ENCODE data around the gene HIGD1C. TPM values are rescaled to one million over a fixed set of nuclear protein-coding genes. Genes with fewer than 3 reads are reported as not detected.

HIGD1C gene
- total and polyA plus RNA-seq, 3 experiments from 2014 or later, result not detected

DNA sequence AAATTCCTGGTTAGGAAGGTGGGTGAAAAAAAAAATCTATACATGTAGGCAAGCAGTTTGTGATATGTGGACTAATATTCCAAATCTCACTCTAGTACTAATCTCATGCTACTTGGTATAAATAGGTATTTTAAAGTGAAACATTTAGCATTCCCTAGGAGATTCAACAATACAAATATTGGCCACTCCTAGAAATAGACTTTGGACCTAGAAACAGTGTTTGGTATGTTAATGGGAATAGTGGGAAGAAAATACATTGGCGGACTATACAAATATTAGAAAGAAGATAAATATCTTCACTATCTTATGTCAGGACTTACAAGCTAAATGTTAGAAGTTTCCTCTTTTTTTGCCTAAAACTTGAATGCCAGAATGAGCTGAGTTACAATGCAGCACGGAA lies 28.2 kb downstream of the HIGD1C start:
- Histone ChIP-seq H3K27me3 (ENCODE audit: insufficient read depth, low read length, poor library complexity, severe bottlenecking) (no peaks in the 10 kb centered on the region), H3K27ac (ENCODE audit: low read depth, low read length) (no peak overlapping the region), H3K4me1 (ENCODE audit: insufficient read depth, low read length) (no peaks in the 10 kb centered on the region), H3K36me3 (ENCODE audit: insufficient read depth, low read length) (no peaks in the 10 kb centered on the region), H3K4me3 (ENCODE audit: low read length) (no peak overlapping the region), H3K9me3 (ENCODE audit: low read length) (no peaks in the 10 kb centered on the region)
- ChIA-PET CTCF (no interaction called here), POLR2A (no interaction called here)
- Mint-ChIP-seq H3K4me1 (peaks cover 2 to 11% (median 3%) of the 10 kb centered on the region in 3 donors), H3K27me3 (no peaks in the 10 kb centered on the region), H3K9me3 (no peaks in the 10 kb centered on the region), H3K36me3 (peaks cover 0 to 28% (median 9%) of the 10 kb centered on the region in 3 donors), H3K27ac (no peak overlapping the region), H3K4me3 (no peak overlapping the region)
- no peak for DNase-seq

DNA sequence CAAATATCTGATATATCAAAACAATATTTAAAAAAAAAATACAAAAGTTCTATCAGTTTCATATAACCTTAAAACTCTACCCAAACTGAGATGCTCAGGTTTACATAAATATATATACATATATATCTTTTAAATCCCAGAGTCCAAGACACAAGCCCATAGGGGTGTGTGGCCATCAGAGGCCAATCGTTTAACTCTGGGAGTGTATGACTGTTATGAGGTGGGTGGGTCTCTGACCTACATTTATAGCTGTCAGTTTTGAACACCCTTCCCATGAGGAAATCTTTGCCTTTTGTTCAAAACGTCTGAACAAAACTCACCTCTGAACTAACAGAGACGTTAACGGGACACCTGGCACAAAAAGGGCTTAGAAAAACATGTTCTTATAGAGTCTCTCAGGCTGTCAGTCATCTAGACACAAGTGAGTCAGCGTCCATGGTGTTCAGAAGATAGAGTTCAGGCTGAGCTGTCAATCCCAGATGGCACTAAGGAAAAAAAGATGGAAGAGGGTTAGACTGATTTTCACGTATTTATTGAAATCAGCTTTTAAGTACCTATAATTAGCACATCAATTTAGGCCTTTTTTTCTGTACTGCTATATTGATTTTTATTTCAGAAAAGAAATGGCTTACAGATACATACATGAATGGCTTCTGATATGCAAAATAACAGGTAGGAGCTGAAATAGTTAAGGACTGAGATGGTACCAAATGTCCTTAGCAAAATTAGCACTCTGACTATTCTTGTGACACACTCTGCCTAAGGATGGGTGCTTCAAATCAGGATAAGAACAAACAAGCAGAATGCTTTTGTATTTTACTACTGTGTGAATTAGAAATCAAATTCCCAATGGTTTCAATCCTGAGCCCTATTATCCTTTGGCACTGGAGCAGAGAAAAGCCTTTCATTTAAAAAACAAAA lies 29.2 kb downstream of the HIGD1C start:
- H3K9me3 Mint-ChIP-seq, result no peaks in the 10 kb centered on the region
- H3K27ac Mint-ChIP-seq, result no peak overlapping the region
- no peaks in the 10 kb centered on the region for H3K4me1 ChIP-seq (ENCODE audit: insufficient read depth, low read length)
- H3K27ac ChIP-seq (ENCODE audit: low read depth, low read length), result no peak overlapping the region
- ChIA-PET CTCF (no interaction called here), POLR2A (no interaction called here)
- peaks cover 3 to 11% (median 4%) of the 10 kb centered on the region in 3 donors for H3K4me1 Mint-ChIP-seq
- H3K27me3 ChIP-seq (ENCODE audit: insufficient read depth, low read length, poor library complexity, severe bottlenecking), result no peaks in the 10 kb centered on the region
- no peaks in the 10 kb centered on the region for H3K36me3 ChIP-seq (ENCODE audit: insufficient read depth, low read length)
- no peaks in the 10 kb centered on the region for H3K27me3 Mint-ChIP-seq
- DNase-seq, result no peak
- H3K36me3 Mint-ChIP-seq, result peaks cover 0 to 27% (median 7%) of the 10 kb centered on the region in 3 donors
- H3K4me3 ChIP-seq (ENCODE audit: low read length), result no peak overlapping the region
- H3K9me3 ChIP-seq (ENCODE audit: low read length), result no peaks in the 10 kb centered on the region
- H3K4me3 Mint-ChIP-seq, result no peak overlapping the region

DNA sequence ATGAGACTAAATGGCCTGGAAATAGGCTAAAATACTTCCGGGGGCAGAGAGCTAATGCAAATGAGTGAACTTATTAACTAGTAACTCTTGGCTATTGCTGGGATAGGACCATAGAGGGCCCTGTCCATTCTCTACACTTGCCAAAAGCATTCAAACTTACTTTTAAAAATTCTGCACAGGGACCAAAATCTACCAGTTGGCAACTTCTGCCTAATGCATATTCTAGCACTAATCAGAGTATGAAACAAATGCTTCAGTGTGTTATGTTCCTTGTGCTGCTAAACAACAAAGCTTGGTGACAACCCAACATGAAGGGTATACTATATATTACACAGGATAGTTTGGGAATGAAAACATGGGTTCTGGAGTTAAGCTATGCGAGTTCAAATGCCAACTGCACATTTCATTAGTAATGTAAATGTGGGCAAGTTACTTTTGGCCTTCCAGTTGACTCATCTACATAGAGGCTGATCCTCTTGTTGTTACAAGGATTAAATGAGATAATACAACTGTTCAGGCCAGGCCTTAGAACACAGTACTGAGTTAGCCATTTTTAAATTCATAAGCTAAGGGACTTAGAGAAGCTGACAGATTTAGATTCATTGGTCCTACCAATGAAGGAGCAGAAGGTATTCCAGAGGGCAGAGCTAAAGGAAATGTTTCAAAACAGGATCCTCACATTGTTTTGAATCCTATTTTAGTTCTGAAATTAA lies 32.4 kb downstream of the HIGD1C start:
- DNase-seq, result no peak
- peaks cover 0 to 48% (median 10%) of the 10 kb centered on the region in 3 donors for H3K36me3 Mint-ChIP-seq
- H3K4me3 ChIP-seq (ENCODE audit: low read length), result no peak overlapping the region
- H3K4me1 Mint-ChIP-seq, result peaks cover 0 to 9% (median 3%) of the 10 kb centered on the region in 3 donors
- H3K4me3 Mint-ChIP-seq, result no peak overlapping the region
- no peaks in the 10 kb centered on the region for H3K9me3 Mint-ChIP-seq
- H3K27me3 ChIP-seq (ENCODE audit: insufficient read depth, low read length, poor library complexity, severe bottlenecking), result no peaks in the 10 kb centered on the region
- ChIA-PET POLR2A (interaction anchor here (0.8 to 1.4 kb wide), 2 partner anchors 160 to 220 kb away, joined by 3 to 5 read pairs; no protein-coding TSS in a partner anchor), CTCF (interaction anchor here (1.2 to 4.5 kb wide), 4 partner anchors 159 to 227 kb away, joined by 3 to 38 read pairs (median 16); partner anchors contain the start of gene ATF1)
- no peaks in the 10 kb centered on the region for H3K27me3 Mint-ChIP-seq
- peaks cover 8% of the 10 kb centered on the region for H3K36me3 ChIP-seq (ENCODE audit: insufficient read depth, low read length)
- no peak overlapping the region for H3K27ac ChIP-seq (ENCODE audit: low read depth, low read length)
- H3K27ac Mint-ChIP-seq, result peak overlapping the region in 5 of 8 donors; percentile 0 to 69 (median 20)
- no peaks in the 10 kb centered on the region for H3K9me3 ChIP-seq (ENCODE audit: low read length)
- H3K4me1 ChIP-seq (ENCODE audit: insufficient read depth, low read length), result no peaks in the 10 kb centered on the region

DNA sequence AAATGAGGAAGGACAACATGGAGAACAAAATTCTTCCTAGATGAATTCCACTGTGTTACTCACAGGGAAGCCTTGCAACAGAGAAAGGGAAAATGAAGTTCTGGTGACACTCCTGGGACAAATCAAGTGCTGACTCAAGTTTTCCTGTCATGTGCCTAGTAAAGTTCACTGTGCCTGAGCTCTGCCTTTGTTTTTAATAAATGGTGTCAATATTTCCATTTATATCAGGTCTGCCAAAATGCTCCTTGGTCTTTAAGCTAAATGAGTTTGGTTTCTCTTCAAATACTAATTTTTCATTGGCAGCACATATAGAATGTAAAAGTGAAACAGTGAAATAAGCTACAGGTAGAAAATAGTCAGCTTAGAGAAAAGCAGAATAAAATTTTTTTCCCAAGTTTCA lies 33.0 kb downstream of the HIGD1C start:
- CTCF ChIA-PET, result interaction anchor here (1.1 to 4.5 kb wide), 4 partner anchors 159 to 227 kb away, joined by 3 to 38 read pairs (median 14); partner anchors contain the start of gene ATF1
- Mint-ChIP-seq H3K27me3 (no peaks in the 10 kb centered on the region), H3K27ac (peak overlapping the region in 4 of 8 donors; percentile 6 to 69 (median 40)), H3K9me3 (no peaks in the 10 kb centered on the region), H3K36me3 (peaks cover 0 to 48% (median 12%) of the 10 kb centered on the region in 3 donors), H3K4me1 (peaks cover 0 to 9% (median 3%) of the 10 kb centered on the region in 3 donors), H3K4me3 (no peak overlapping the region)
- Histone ChIP-seq H3K4me1 (ENCODE audit: insufficient read depth, low read length) (no peaks in the 10 kb centered on the region), H3K27ac (ENCODE audit: low read depth, low read length) (no peak overlapping the region), H3K9me3 (ENCODE audit: low read length) (no peaks in the 10 kb centered on the region), H3K27me3 (ENCODE audit: insufficient read depth, low read length, poor library complexity, severe bottlenecking) (no peaks in the 10 kb centered on the region), H3K4me3 (ENCODE audit: low read length) (no peak overlapping the region), H3K36me3 (ENCODE audit: insufficient read depth, low read length) (peaks cover 10% of the 10 kb centered on the region)
- POLR2A ChIA-PET, result interaction anchor here (0.8 to 1.4 kb wide), 2 partner anchors 160 to 220 kb away, joined by 3 to 5 read pairs; no protein-coding TSS in a partner anchor
- DNase-seq, result no peak

DNA sequence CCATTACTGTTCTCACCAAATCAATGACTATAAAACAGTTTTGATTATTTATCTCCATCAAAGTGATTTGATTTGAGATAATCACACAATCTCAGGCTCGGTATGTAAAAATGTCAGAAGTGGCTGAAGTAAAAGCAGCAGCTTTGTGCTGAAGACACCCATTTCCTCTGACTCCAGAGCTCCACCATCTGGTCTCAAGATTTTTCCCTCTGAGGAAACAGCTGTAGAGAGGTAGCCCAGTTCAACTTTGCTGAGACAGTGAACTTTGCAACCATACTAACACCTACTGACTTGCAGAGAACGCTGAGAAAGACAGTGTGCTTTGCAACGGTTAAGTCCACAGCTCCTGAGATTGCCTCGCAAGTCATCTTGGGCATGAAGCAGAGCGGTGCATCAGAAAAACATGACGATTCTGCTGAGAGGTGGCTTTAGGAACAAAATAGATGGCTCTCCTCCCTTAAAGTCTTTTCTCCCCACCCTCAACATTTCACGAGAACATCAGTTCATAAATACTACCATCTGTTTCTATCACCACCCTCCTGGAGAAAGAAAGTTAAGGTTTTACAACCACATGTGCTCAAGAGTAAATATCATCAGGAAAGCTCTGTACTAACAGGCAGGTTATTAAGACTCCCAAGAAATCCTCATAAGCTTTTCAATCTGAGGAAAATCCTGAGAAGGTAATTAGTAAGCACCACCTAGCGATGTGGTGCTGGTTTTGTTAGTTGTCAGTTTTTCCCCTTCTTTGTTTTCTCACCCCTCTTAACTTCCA lies 34.8 kb downstream of the HIGD1C start:
- Mint-ChIP-seq H3K36me3 (peaks cover 8 to 54% (median 25%) of the 10 kb centered on the region in 3 donors), H3K4me3 (no peak overlapping the region), H3K4me1 (peaks cover 0 to 9% (median 3%) of the 10 kb centered on the region in 3 donors), H3K9me3 (no peaks in the 10 kb centered on the region), H3K27me3 (no peaks in the 10 kb centered on the region), H3K27ac (peak overlapping the region in 6 of 8 donors; percentile 32 to 85 (median 62))
- DNase-seq, result peak in 2 of 5 donors; percentile 22 to 30
- CTCF ChIA-PET, result interaction anchor here (0.7 to 4.5 kb wide), 8 partner anchors 9 to 483 kb away, joined by 3 to 38 read pairs (median 4); partner anchors contain the start of genes ATF1 and DIP2B
- Histone ChIP-seq H3K9me3 (ENCODE audit: low read length) (no peaks in the 10 kb centered on the region), H3K27ac (ENCODE audit: low read depth, low read length) (no peak overlapping the region), H3K4me3 (ENCODE audit: low read length) (no peak overlapping the region), H3K27me3 (ENCODE audit: insufficient read depth, low read length, poor library complexity, severe bottlenecking) (no peaks in the 10 kb centered on the region), H3K4me1 (ENCODE audit: insufficient read depth, low read length) (no peaks in the 10 kb centered on the region), H3K36me3 (ENCODE audit: insufficient read depth, low read length) (peaks cover 29% of the 10 kb centered on the region)
- POLR2A ChIA-PET, result interaction anchor here (0.6 kb wide), 1 partner anchor 162 kb away, joined by 3 read pairs; no protein-coding TSS in a partner anchor

DNA sequence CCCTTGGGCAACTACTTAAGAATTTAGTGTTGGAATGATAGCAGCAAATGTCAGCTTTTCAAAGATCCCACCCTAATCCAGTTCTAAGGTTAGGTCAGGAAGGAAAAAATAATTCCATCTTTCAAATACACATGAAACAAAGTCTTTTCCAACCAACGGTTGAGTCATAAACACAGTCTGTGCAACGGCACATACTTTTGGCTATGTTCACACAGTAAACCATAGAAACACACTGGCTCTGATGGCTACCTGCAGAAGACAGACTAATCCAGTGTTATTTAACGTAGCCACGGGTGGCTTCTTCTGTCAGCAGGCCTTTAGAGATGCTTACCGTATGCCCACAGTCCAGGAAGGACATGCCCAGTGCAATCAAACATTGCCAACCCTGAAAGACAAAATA lies 35.7 kb downstream of the HIGD1C start:
- Mint-ChIP-seq H3K27me3 (no peaks in the 10 kb centered on the region), H3K27ac (peak overlapping the region in 2 of 8 donors; percentile 10 to 63), H3K4me3 (no peak overlapping the region), H3K9me3 (no peaks in the 10 kb centered on the region), H3K36me3 (peaks cover 10 to 62% (median 27%) of the 10 kb centered on the region in 3 donors), H3K4me1 (peaks cover 0 to 9% (median 3%) of the 10 kb centered on the region in 3 donors)
- Histone ChIP-seq H3K9me3 (ENCODE audit: low read length) (no peaks in the 10 kb centered on the region), H3K27me3 (ENCODE audit: insufficient read depth, low read length, poor library complexity, severe bottlenecking) (no peaks in the 10 kb centered on the region), H3K36me3 (ENCODE audit: insufficient read depth, low read length) (peaks cover 29% of the 10 kb centered on the region), H3K4me3 (ENCODE audit: low read length) (no peak overlapping the region), H3K27ac (ENCODE audit: low read depth, low read length) (no peak overlapping the region), H3K4me1 (ENCODE audit: insufficient read depth, low read length) (no peaks in the 10 kb centered on the region)
- POLR2A ChIA-PET, result no interaction called here
- CTCF ChIA-PET, result interaction anchor here (0.7 to 4.5 kb wide), 4 partner anchors 64 to 223 kb away, joined by 3 to 38 read pairs (median 15); partner anchors contain the start of gene ATF1
- DNase-seq, result no peak

DNA sequence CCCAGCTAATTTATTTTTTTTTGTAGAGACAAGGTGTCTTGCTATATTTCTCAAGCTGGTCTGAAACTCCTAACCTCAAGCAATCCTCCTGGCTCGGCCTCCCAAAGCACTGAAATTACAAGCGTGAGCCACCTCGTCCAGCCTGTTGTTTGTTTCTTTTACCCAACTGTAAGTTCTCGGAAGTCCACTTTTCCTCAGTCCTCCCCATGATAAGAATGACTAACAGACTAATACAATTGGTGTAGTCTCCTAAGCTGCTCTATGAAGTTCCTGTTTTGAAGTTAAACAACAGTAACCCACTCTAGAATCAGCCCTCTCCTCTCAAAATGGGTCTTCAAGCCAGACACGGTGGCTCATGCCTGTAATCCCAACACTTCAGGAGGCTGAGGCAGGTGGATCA lies 36.5 kb downstream of the HIGD1C start:
- Histone ChIP-seq H3K9me3 (ENCODE audit: low read length) (no peaks in the 10 kb centered on the region), H3K27me3 (ENCODE audit: insufficient read depth, low read length, poor library complexity, severe bottlenecking) (no peaks in the 10 kb centered on the region), H3K4me3 (ENCODE audit: low read length) (no peak overlapping the region), H3K27ac (ENCODE audit: low read depth, low read length) (no peak overlapping the region), H3K36me3 (ENCODE audit: insufficient read depth, low read length) (peaks cover 29% of the 10 kb centered on the region), H3K4me1 (ENCODE audit: insufficient read depth, low read length) (no peaks in the 10 kb centered on the region)
- Mint-ChIP-seq H3K4me1 (peaks cover 0 to 9% (median 3%) of the 10 kb centered on the region in 3 donors), H3K27me3 (no peaks in the 10 kb centered on the region), H3K9me3 (no peaks in the 10 kb centered on the region), H3K36me3 (peaks cover 10 to 68% (median 27%) of the 10 kb centered on the region in 3 donors), H3K4me3 (no peak overlapping the region), H3K27ac (peak overlapping the region in 3 of 8 donors; percentile 47 to 61 (median 55))
- ChIA-PET CTCF (interaction anchor here (0.7 to 4.5 kb wide), 2 partner anchors 163 to 224 kb away, joined by 3 to 38 read pairs; no protein-coding TSS in a partner anchor), POLR2A (no interaction called here)
- no peak for DNase-seq
